HG03135 (cell line): Measurements from ENCODE around the gene FAM9A.
"Not testable (repeated sequence)": the region's sequence is repeated elsewhere in the genome, so short reads cannot be mapped to it uniquely, and the experiment has no call there.

Experiments used
- ATAC-seq: cut with Tn5 transposase; IDR thresholded peaks from one replicate; pipeline ENCODE4 v1.9.1; 2021; ENCODE audit warnings: mild to moderate bottlenecking, moderate library complexity; ENCODE audit not compliant: unreplicated experiment

The FAM9A gene

DNA sequence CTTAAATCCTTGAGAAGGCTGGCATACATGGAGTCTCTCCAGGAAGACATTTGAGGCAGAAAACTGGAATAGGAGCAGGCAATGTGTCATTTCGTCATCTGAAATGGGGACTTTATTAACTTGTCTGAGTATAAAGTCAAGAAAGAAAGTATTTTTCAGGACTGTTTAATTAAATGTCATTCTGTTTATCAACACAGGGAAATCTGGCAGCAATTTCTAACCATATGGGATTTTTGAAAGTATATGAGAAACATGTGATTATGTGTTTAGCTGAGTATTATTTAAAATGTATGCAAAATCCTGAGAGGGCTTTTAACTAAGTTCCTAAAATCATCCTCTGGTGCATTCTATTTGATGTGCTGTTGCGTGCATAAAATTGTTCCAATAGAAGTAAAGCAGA, 3.9 kb upstream of the FAM9A start:
- no peak for ATAC-seq

DNA sequence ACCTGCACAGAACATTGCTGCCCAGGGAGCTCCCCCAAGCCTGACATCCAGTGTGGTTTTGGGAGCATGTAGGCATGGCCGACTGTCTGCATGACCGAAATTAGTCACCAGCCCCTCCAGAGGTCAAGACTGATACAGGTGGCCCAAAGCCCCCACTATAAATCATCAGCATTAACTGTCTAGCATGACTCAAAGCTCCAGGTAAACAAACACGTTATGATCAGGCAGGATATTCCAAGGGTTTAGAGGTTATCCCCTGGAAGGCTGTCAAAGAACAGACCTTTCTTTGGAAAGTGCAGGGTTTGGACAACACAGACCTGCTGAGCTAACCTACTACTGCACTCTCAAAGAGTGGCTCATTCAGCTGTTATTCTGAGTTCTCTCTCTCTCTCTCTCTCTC, 2.1 kb upstream of the FAM9A start:
- no peak for ATAC-seq

DNA sequence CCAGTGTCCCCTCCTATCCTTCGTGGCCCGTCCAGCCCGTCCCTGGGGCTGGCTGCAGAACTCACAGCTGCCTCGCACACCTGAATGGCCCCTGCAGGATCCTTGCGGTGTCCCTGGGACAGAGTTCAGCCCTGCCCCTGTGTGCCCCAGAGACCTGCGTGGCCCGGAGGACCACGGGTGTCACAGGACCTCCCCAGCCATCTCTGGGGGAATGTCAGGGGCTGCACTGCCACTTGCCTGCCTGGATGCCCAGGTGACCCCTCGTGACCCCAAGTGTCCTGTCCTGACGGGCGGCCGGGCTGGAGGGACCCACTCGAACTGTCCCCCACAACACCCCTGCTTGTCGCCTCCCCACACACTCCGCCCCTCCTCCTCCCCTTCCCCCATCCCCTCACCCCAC, 832 bp downstream of the FAM9A start:
- ATAC-seq: not testable (repeated sequence)

DNA sequence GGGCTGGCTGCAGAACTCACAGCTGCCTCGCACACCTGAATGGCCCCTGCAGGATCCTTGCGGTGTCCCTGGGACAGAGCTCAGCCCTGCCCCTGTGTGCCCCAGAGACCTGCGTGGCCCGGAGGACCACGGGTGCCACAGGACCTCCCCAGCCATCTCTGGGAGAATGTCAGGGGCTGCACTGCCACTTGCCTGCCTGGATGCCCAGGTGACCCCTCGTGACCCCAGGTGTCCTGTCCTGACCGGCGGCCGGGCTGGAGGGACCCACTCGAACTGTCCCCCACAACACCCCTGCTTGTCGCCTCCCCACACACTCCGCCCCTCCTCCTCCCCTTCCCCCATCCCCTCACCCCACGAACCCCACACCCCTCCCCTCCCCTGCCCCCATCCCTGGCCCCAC, 1.9 kb downstream of the FAM9A start:
- ATAC-seq: not testable (repeated sequence)

DNA sequence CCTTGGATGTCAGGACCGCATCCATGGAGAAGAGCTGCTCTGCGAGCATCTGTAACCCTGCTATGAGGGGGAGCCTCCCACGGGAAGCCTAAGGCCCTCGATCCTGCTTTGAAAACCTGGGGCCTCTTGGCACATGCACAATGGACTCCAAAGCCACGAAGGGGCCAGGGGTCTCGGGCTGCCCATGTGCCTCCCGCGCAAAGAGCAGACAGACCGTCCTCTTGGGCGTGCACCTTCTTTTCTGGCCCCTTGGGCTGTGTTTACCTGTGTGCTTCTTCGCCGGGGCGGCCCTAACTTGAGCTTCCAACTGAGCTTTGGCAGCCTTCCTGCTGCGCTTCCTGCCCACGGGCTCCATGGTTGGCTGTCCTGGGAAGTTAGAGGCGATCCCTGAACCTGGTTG, 2.5 kb downstream of the FAM9A start:
- not testable (repeated sequence) for ATAC-seq

DNA sequence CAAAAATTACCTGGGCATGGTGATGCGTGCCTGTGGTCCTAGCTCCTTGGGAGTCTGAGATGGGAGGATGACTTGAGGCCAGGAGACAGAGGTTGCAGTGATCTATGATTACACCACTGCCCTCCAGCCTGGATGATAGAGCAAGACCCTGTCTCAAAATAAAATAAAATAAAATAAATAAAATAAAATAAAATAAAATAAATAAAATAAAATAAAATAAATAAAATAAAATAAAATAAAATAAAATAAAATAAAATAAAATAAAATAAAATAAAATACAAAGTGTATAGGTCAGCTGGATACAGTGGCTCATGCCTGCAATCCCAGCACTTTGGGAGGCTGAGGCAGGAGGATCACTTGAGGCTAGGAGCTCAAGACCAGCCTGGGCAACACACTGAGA, 14.1 kb downstream of the FAM9A start:
- ATAC-seq: not testable (repeated sequence)

DNA sequence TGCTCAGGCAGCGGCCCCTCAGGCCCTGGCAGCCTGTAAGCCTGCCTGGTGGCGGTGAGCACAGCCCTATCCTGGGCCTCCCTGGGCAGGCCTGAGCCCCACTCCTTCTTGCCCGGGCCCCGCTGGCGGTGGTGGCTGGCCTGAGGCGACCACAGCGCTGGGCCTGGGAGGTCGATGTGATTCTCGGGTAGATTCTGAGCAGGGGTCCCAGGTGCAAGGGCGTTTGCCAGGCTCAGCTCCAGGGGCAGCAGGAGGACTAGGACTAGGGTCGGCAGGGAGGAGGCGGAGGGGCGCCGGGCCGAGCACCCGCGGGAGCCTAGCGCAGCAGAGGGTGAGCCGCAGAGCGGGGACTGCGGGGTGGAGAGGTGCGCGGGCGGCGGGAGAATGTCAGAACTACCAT, 17.0 kb downstream of the FAM9A start:
- ATAC-seq: no peak

DNA sequence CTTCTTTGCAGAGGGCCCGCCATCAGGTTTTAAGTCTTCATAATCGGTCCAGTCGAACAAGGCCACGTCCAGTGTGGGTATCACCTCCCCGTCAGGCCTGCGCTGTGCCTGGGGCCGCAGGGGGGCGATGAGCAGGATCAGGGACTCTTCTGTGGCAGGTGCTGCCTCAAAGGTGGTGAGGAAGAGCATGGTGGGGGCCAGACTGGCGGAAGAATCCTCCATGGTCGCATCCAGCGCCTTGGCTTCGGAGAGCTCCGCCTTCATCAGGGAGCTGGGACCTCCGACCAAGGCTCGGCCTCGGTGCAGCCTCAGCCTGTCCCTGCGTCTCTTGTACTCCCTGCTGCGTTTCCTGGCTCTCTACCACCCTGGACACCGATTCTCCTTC, 17.5 kb downstream of the FAM9A start:
- ATAC-seq: no peak

DNA sequence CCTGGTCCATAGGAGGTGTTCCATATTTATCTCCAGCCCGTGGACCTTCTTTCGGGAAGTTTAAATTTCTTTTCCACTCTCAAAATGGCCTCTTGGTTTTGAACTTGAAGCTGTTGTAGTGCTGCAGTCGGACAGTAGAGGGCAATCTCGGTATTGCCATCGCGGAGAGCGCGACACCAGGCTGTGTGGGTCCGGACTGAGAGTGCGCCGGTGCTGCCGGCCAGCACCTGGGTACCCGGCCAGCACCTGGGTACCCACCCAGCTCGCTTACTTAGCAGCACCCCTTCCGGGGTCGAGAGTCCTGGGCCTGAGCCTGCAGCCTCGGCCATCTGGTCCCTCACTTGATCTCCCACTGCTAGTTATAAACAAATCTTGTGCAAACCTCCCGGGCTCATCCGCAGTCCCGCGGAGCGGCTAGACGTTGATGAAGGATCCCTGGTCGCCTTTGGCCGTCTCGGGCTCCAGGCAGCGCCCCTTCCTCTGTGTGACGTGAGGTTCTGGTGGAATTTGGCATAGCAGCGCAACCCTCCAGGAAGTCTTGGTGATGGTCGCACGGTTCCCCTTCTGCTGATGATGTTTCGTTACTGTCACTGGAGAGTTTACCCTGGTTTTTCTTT, 18.0 kb downstream of the FAM9A start:
- peak; percentile 82 for ATAC-seq

DNA sequence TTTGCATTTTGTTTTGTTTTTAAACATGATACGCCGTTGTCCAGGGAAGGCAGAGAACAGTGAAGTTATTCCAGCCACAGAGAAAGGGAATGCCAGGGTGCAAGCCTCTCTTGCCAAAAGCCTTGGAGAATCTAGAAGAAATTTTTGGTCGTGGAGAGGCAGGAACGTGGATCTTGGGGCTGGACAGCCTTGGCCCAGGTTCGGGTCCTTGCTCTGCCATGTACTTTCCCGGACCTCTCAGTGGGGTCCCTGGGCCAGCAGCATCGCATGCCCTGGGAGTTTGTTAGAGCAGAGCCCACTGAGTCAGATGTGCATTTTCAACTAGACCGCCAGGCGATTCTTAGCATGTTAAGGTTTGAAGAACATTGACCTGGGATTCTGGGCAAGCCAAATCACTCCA, 18.6 kb downstream of the FAM9A start:
- ATAC-seq: peak; percentile 19

DNA sequence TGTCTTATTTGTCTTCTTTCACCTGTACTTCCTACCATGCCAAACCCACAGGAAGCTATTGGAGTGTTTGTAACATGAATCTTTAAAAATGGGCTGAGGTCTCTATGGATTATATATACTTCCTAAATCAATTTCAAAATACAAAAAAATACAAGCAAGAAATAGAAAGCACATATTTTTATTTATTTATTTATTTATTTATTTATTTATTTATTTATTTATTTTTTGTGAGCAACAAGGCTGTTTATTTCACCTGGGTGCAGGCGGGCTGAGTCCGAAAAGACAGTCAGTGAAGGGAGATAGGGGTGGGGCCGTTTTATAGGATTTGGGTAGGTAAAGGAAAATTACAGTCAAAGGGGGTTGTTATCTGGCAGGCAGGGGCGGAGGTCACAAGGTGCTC, 19.3 kb downstream of the FAM9A start:
- ATAC-seq: not testable (repeated sequence)

DNA sequence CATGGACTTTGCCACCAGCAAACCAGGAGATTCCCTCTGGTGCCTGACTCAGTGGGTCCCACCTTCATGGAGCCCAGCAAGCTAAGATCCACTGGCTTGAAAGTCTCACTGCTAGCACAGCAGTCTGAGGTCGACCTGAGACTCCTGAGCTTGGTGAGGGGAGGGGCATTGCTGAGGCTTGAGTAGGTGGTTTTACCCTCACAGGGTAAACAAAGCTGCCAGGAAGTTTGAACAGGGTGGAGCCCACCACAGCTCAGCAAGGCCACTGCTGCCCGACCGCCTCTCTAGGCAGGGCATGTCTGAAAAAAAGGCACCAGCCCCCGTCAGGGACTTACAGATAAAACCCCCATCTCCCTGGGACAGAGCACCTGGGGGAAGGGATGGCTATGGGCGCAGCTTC, 28.1 kb downstream of the FAM9A start:
- ATAC-seq: no peak

DNA sequence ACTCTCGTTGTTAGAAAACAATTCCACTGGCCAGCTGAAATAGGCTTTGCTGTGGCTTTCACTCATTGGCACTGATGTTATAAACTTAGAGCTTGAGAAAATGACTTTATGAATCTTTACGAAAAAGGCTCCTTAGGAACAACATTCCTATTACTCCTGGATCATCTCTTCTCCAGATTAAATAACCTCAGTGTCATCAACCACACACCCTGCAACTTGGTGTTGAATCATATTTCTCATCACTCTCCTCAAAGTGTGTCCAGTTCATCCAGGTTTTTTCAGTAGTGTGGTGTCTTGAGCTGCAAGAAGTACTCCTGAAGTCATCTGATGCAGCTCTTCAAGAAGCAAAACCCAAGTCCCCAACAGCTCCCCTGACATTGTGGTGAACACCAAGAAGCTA, 41.2 kb downstream of the FAM9A start:
- ATAC-seq: no peak

DNA sequence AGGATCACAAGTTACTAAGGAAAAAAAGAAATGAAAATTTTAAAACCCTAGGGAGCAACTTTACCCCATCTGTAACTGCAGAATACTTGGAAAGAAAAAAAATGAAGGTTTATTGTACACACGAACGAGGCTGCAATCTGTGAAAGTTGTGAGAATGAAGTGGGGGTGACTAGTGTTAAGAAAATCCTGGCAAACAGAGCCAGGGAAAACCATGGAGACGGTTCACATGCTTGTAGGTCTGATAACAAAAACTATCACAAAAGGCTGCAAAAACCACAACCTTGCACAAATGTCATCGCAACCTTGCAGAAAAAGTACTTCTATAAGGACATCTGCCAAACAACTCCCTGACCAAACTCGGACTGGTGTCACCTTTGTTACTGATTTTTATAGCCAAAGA, 42.5 kb downstream of the FAM9A start:
- ATAC-seq: not testable (repeated sequence)

DNA sequence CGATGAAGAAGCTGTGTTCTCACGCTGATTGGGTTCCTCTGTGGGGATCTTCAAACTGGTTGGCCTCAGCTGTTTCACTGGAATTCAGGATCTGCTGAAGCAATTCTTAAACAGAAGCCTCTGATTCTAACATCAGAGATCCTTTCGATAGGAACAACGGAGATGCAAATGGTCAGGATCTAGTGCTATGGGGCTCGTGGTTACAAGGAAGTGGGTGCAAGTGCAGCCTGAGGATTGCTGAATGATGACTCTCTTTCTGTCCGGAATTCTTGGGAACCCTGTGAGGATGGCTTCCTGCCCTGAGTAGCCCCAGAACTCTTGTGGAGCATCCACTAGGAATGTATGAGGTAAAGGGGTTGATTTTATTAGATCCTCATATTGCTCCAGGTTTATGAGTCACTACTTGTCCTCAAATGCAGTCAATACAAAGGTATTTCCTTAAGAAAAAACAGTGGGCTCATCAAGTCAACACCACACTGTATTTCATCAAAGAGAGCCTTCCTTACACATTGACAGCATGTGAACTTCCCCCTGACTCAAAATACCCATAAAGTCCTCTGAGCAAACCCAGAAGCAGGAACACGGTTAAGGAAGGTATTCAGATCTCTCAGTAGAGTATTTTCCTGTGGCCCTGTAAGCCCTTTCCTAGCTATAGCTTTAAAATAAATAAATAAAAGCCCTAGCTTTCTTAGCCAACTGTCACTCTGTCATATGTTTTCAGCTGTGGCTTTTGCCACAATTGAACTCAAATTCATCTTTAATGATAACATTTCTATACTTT, 43.4 kb downstream of the FAM9A start:
- not testable (repeated sequence) for ATAC-seq

DNA sequence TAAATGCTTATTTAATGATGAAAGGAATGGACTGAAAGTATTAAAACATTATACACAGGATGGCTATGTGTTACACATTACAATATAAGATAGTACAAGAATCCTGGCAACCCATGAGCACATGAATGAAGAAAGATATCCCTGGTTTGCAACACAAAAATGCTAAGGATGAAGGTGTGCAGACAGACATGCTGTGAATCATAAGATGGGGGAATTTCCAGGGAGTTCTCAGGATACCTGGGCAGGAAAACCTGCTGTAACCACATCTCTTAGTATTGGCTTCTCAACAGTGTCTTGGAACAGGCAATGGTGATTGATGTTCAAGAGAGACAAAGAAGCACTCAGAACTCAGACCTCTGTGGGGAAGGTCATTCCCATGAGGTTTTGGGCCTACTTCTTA, 45.4 kb downstream of the FAM9A start:
- ATAC-seq: no peak

DNA sequence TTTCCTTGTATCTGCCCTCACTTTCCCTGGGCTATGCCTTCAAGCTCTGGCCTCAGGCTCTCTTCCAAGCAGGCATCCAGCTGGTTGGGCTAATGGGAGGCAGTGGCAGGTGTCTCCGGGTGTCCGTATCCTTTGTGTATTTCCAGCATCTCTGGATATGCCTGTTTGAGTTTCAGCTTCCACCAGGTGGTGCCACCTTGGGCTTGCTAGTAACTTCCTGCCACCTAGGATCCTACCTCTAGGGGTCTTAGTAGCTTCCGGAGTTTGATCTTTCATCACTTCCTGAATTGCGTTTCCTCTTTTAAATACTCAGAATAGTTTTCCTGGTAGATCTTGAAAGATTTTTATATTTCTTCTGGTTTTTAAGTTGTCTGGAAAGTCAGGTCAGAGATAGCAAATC, 46.1 kb downstream of the FAM9A start:
- ATAC-seq: no peak

DNA sequence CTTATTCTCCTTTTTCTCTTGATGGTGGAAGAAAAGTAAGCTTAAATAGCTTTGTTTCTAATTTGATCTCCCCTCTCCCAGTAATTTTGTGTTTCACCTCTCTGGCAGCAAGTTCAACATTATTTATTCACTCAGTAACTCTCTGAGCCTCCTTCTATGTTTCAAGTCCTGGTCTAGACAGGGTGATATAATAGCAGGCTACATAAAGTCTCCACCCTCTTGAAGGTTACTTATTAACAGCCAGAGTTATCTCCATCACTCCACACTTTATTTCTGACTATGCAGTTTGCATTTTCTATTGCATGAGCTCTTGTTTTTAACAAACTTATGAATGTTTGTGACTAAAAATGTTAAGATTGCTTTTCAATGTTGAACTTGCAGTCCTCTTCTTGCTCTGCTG, 51.5 kb downstream of the FAM9A start:
- ATAC-seq: no peak

DNA sequence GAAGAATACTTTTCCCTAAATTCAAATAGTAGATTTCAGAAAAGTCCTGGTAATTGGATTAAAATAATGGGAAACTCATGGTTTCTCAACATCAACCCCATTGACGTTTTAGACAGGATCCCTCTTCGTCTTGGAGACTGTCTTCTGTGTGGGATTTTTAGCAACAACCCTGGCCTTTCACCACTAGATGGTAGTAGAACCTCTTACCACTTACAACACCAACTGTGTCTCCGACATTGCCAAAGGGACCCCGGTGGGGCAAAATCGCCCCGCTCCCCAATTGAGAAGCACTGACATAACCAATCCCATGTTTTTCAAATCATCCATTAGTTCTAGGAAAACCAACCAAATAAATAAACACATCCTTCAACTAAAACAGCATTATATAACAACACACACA, 52.3 kb downstream of the FAM9A start:
- ATAC-seq: no peak

DNA sequence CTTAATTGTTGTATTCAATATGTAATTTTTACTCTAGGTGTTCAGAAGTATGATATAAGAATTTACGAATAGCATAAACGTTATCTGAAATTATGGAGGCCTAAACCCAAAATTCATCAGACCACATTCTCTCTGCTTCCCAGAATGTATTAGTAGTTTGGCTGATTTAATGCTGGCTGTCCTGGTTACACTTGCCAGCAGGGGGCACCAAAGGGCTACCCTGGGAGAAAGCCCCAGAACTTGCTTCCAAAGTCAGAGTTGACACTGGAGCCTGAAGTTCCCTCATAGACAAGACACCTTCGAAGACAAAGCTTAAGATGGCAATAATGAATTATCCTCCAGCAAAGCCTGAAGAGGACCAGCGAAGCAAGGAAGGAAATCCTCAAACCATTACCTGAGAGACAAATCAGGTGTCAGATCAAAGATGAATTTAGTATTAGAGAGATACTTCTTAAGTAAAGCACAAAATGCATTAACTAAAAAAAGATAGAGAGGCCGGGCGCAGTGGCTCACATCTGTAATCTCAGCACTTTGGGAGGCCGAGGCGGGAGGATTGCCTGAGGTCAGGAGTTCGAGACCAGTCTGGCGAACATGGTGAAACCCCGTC, 58.0 kb downstream of the FAM9A start:
- ATAC-seq: no peak

DNA sequence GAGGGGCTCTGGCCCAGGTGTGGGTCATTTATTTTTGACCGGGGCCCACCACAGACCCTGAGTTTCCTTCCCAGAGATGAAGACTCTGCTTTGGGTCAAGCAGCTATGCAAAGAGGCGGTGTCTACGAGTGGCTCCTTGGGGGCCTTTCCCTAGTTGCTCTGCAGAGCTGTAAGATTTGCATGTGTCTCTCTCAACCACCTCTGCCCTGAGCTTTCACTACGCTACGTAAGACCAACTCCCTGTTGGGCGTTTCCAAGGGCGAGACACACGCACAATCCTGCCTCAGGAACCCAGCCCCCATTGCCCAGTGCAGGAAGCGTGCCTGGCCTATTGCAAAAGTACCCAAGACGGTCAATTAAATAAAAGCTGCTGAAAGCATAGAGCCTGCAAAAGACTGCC, 59.2 kb downstream of the FAM9A start:
- no peak for ATAC-seq
